GM23248 (cell line): Measurements from ENCODE around the gene SPTBN4. TPM values are rescaled to one million over a fixed set of nuclear protein-coding genes. Genes with fewer than 3 reads are reported as not detected.
A peak's percentile ranks its signal among the peaks of the same experiment; 100 is the strongest.

ENCODE experiments used
- DNase-seq: peaks from one replicate; pipeline ENCODE4 v3.0.0-alpha.2; 2015
- H2AFZ ChIP-seq: fragments of 200-600 bp; sonication (generic); 2 replicates; pipeline ENCODE4 v1.6.1; 2016; ENCODE audit warnings: antibody characterized with exemption
- H3F3A ChIP-seq: fragments of 200-600 bp; sonication (generic); 2 replicates; pipeline ENCODE4 v1.6.1; 2016; ENCODE audit warnings: mild to moderate bottlenecking, antibody characterized with exemption, mixed run types; ENCODE audit not compliant: insufficient read depth
- H3K27ac ChIP-seq: fragments of 200-600 bp; sonication (generic); 2 replicates; pipeline ENCODE4 v1.5.1; 2016; ENCODE audit warnings: mild to moderate bottlenecking
- H3K27me3 ChIP-seq: fragments of 200-600 bp; sonication (generic); replicated peaks from 2 replicates; pipeline ENCODE4 v1.6.1; 2016; ENCODE audit warnings: mild to moderate bottlenecking; ENCODE audit not compliant: insufficient read depth
- H3K36me3 ChIP-seq: fragments of 200-600 bp; sonication (generic); 2 replicates; pipeline ENCODE4 v1.6.1; 2016; ENCODE audit warnings: low read depth, mild to moderate bottlenecking
- H3K4me1 ChIP-seq: fragments of 200-600 bp; sonication (generic); 2 replicates; pipeline ENCODE4 v1.6.1; 2016; ENCODE audit warnings: mild to moderate bottlenecking; ENCODE audit not compliant: insufficient read depth
- H3K4me2 ChIP-seq: fragments of 200-600 bp; sonication (generic); one replicate; pipeline ENCODE4 v1.6.1; 2016; ENCODE audit warnings: mild to moderate bottlenecking; ENCODE audit not compliant: unreplicated experiment
- H3K4me3 ChIP-seq: fragments of 200-600 bp; sonication (generic); 2 replicates; pipeline ENCODE4 v1.5.1; 2016; ENCODE audit warnings: mild to moderate bottlenecking
- H3K79me2 ChIP-seq: fragments of 200-600 bp; sonication (generic); 2 replicates; pipeline ENCODE4 v1.6.1; 2016; ENCODE audit warnings: mild to moderate bottlenecking; ENCODE audit not compliant: insufficient read depth
- H3K9ac ChIP-seq: fragments of 200-600 bp; sonication (generic); 2 replicates; pipeline ENCODE4 v1.6.1; 2016; ENCODE audit warnings: mild to moderate bottlenecking
- H3K9me2 ChIP-seq: fragments of 200-600 bp; sonication (generic); 2 replicates; pipeline ENCODE4 v1.6.1; 2016; ENCODE audit warnings: mixed run types, mild to moderate bottlenecking, moderate library complexity; ENCODE audit not compliant: insufficient read depth
- H3K9me3 ChIP-seq: fragments of 200-600 bp; sonication (generic); one replicate; pipeline ENCODE4 v1.6.1; 2017; ENCODE audit warnings: low read depth
- H4K20me1 ChIP-seq: fragments of 200-600 bp; sonication (generic); 2 replicates; pipeline ENCODE4 v1.6.0; 2016; ENCODE audit not compliant: insufficient read depth
- EZH2 ChIP-seq: fragments of 200-600 bp; sonication (generic); IDR thresholded peaks from 2 replicates; pipeline ENCODE4 v1.6.1; 2018; ENCODE audit warnings: antibody characterized with exemption, mild to moderate bottlenecking; ENCODE audit not compliant: insufficient read depth, poor library complexity, severe bottlenecking
- EZH2phosphoT487 ChIP-seq: fragments of 200-600 bp; sonication (generic); IDR thresholded peaks from 2 replicates; pipeline ENCODE4 v1.6.1; 2018; ENCODE audit warnings: antibody characterized with exemption, moderate library complexity, mild to moderate bottlenecking, low read depth; ENCODE audit not compliant: insufficient read depth
- WGBS, 2 experiments: methylation state at CpG; one replicate each; pipeline ENCODE4 v1.1.6; 2015 to 2017; ENCODE audit warnings: low lambda C conversion rate in 2 of 2, low coverage in 1 of 2; ENCODE audit errors: missing lambda C conversion rate in 2 of 2; 5-methylcytosine and 5-hydroxymethylcytosine counted together
- in situ Hi-C: fragments of 300-500 bp; cut with MboI; formaldehyde crosslinking; loops from 2 replicates; pipeline ENCODE4 v1.15.0; 2020
- polyA plus RNA-seq: library from polyadenylated mRNA; unstranded; fragments of >200 nt; fragmentation: Nextera tagmentation; extraction: Ambion mirVana; gene quantifications from 2 replicates; pipeline ENCODE4 v1.2.1, GENCODE V29; 2016
- total RNA-seq: library from RNA; depleted of rRNA; stranded (reverse); fragments of >200 nt; shearing (Covaris generic); gene quantifications from 2 replicates; pipeline ENCODE4 v1.2.3, GENCODE V29; 2014

SPTBN4 gene
- total and polyA plus RNA-seq, 2 experiments from 2014 or later: 0.69 to 2.1 TPM

DNA sequence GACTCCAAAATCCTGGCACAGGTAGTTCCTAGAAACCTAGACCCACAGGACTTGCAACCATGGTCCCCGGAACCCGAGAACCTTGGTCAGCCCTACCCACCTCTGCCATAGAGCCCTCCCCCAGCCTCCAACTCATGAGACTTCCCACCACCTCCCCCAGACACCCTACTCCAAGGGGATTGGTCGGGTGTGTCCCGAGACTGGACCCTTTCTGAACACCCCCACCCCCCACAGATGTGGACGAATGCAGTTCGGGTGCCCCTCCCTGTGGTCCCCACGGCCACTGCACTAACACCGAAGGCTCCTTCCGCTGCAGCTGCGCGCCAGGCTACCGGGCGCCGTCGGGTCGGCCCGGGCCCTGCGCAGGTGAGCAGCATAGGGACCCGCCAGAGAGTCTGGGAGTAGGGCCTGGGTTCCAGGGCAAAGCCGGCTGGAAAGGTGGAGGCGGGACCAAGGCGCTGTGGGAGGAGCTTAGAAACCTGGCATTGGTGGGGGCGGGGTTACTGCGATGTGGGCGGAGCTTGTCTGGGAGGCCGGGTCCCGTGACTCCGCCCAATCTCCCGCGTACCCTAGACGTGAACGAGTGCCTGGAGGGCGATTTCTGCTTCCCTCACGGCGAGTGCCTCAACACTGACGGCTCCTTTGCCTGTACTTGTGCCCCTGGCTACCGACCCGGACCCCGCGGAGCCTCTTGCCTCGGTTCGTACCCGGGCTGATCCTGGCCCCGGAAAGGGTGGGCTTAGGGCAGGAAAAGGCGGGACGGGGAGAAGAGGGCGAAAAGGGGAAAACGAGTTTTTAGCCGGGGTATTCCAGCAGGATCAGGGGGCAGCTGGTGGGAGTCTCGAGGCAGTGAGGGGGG, 146.3 kb downstream of the SPTBN4 start:
- Histone ChIP-seq H3K36me3 (0 out of 2 replicates have a peak, but pooled peaks cover 3% of the 10 kb centered on the region), H3K9ac (peak overlapping the region; percentile 81), H3K4me3 (peak overlapping the region; percentile 79), H3K9me3 (no peaks in the 10 kb centered on the region), H3K9me2 (no peaks in the 10 kb centered on the region), H3K4me1 (peaks cover 20% of the 10 kb centered on the region), H3K79me2 (no peaks in the 10 kb centered on the region; the same call in 1 of the 2 replicates), H2AFZ (peak overlapping the region; percentile 82), H4K20me1 (no peaks in the 10 kb centered on the region), H3F3A (0 out of 2 replicates have a peak, but pooled peaks cover 4% of the 10 kb centered on the region), H3K27ac (peak overlapping the region; percentile 83), H3K4me2 (peak overlapping the region; percentile 44), H3K27me3 (no peaks in the 10 kb centered on the region)
- in situ Hi-C loops: no loop called here
- DNase-seq: peak; percentile 61
- no peak for TF ChIP-seq EZH2phosphoT487
- 44 to 48% methylated on average over 29 to 46 of the region's 50 CpGs for WGBS, 2 experiments

DNA sequence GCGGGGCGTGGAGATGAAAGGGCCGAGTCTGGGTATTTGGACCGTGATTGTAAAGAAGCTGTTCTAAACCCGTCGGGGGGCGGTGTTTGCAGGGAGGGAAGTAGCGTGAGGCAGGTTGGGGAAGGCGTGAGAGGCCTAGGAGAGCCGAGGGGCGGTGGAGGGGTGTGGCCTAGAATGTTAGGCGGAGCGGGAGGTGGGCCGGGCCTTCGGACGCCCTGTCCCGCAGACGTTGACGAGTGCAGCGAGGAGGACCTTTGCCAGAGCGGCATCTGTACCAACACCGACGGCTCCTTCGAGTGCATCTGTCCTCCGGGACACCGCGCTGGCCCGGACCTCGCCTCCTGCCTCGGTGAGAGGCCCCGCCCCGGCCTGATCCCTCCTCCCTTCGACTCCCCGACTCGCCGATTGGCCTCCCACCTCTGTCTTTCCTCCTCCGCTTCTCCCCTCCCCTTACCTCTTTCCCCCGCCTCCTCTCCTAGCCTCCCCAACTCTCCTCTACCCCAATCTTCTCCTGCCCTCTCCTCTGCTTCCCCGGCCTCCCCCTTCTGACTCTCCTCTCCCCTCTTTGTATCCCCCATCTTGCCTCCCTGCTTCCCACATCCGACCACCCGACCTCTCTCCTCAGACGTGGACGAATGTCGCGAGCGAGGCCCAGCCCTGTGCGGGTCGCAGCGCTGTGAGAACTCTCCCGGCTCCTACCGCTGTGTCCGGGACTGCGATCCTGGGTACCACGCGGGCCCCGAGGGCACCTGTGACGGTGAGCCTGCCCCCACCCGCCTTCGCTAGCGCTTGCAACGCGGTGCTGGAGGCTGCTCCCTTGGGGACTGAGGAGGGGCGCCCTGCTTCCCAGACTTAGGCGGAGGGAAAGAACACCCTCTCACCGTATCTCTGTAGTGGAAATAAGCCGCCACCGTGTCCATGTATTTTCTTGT, 147.2 kb downstream of the SPTBN4 start:
- peak; percentile 83 for DNase-seq
- Histone ChIP-seq H3K4me2 (peak overlapping the region; percentile 50), H3K9ac (peak overlapping the region; percentile 81)

DNA sequence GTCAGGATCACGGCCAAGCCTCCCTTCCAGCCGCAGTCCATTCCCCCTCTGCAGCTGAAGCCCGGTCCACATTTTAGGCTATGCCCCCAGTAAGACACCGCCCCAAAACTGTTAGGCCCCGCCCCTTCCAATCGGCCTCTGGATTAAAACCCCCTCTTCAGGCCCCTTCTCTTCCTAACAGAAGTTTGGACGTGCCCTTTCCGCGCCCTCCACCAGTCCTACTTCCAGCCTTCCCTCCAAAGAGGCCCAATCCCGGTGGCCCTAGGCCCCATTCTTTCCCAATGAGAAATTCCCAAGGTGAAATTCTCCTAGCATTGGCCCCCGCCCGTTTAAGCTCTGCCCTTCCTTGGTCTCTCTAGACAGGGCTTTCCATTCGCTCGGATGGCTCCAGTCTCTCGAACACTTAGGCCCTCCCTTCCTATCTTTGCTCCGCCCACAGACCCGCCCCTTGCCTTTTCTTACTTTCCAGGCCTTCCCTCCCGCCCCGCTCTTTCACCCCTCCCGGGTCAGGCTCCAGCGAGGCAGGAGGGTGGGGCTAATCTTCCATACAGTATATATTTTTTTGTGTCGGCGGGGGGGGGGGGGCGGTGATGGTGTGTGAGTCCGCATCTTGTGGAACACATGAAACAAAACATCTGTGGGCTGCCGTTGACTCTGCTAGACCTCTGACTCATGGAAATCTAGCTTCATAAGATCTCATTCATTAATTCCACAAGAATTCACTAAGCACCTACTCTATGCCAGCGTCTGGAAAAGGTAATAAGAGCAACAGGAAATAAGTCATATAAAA, 148.0 kb downstream of the SPTBN4 start:
- Histone ChIP-seq H4K20me1 (no peaks in the 10 kb centered on the region), H2AFZ (peak overlapping the region; percentile 82), H3K27ac (peak overlapping the region; percentile 83), H3F3A (0 out of 2 replicates have a peak, but pooled peaks cover 4% of the 10 kb centered on the region), H3K4me3 (peak overlapping the region; percentile 79), H3K4me1 (peaks cover 20% of the 10 kb centered on the region), H3K79me2 (no peaks in the 10 kb centered on the region; the same call in 1 of the 2 replicates), H3K4me2 (peak overlapping the region; percentile 50), H3K9me3 (no peaks in the 10 kb centered on the region), H3K9ac (peak overlapping the region; percentile 81), H3K36me3 (0 out of 2 replicates have a peak, but pooled peaks cover 3% of the 10 kb centered on the region), H3K9me2 (no peaks in the 10 kb centered on the region), H3K27me3 (no peaks in the 10 kb centered on the region)
- DNase-seq: peak; percentile 98
- 11 to 13% methylated on average over 24 to 27 of the region's 27 CpGs for WGBS, 2 experiments
- in situ Hi-C loops: no loop called here
- TF ChIP-seq EZH2phosphoT487 (no peak), EZH2 (no peak)

More for the DNA sequence above, 147.2 kb downstream of the SPTBN4 start:
- no peak for TF ChIP-seq EZH2
- no peak for TF ChIP-seq EZH2phosphoT487
- H3K4me1 ChIP-seq: peaks cover 20% of the 10 kb centered on the region
- H3F3A ChIP-seq: 0 out of 2 replicates have a peak, but pooled peaks cover 4% of the 10 kb centered on the region
- peak overlapping the region; percentile 83 for H3K27ac ChIP-seq
- H3K4me3 ChIP-seq: peak overlapping the region; percentile 79
- no peaks in the 10 kb centered on the region for H3K27me3 ChIP-seq
- no peaks in the 10 kb centered on the region; the same call in 1 of the 2 replicates for H3K79me2 ChIP-seq
- H3K9me2 ChIP-seq: no peaks in the 10 kb centered on the region
- no peaks in the 10 kb centered on the region for H3K9me3 ChIP-seq
- H3K36me3 ChIP-seq: 0 out of 2 replicates have a peak, but pooled peaks cover 3% of the 10 kb centered on the region
- H2AFZ ChIP-seq: peak overlapping the region; percentile 82
- 23 to 26% methylated on average over 29 to 67 of the region's 67 CpGs for WGBS, 2 experiments
- in situ Hi-C loops: no loop called here
- H4K20me1 ChIP-seq: no peaks in the 10 kb centered on the region
